ENCODE data around the gene CD109. TPM values are rescaled to one million over a fixed set of nuclear protein-coding genes. Genes with fewer than 3 reads are reported as not detected.

Gene CD109
- total RNA-seq, 1 donor from 2014 or later = 1.2 TPM

- DNase-seq (ENCODE audit: low spot score) = peak; percentile 79
- Mint-ChIP-seq H3K27me3 (ENCODE audit: insufficient read depth, low read depth) (peaks cover 2% of the 10 kb centered on the region), H3K9me3 (no peaks in the 10 kb centered on the region), H3K4me3 (peak overlapping the region; percentile 94), H3K27ac (peak overlapping the region; percentile 46), H3K36me3 (peaks cover 2% of the 10 kb centered on the region), H3K4me1 (peaks cover 11% of the 10 kb centered on the region)
- peak overlapping the region; percentile 97 for H2AFZ ChIP-seq (replicated peaks)
- H3K79me2 ChIP-seq (ENCODE audit: low read depth) = no peaks in the 10 kb centered on the region
- H4K20me1 ChIP-seq (ENCODE audit: low read depth) = no peaks in the 10 kb centered on the region
- peak overlapping the region; percentile 98 for H3K4me2 ChIP-seq
- H3K4me3 ChIP-seq = peak overlapping the region; percentile 77
- no peak overlapping the region for H3K9ac ChIP-seq
- peaks cover 10% of the 10 kb centered on the region for H3K4me1 ChIP-seq
- no peaks in the 10 kb centered on the region for H3K27me3 ChIP-seq
- peak; percentile 36 for TF ChIP-seq CTCF (IDR thresholded peaks at IDR 0.05)
- no peak for TF ChIP-seq EZH2 (IDR thresholded peaks at IDR 0.05)
- peaks cover 17% of the 10 kb centered on the region for H3F3A ChIP-seq (ENCODE audit: low read depth)
- no peaks in the 10 kb centered on the region for H3K36me3 ChIP-seq
- no peaks in the 10 kb centered on the region for H3K9me3 ChIP-seq (ENCODE audit: low read depth)
- no peak overlapping the region for H3K27ac ChIP-seq
Observed at GRCh38 chr6:73652637-73653570, 43.1 kb upstream of the CD109 start.

- Histone ChIP-seq H3K4me3 (peak within 1 kb of the TSS; percentile 77), H3K27ac (no peak within 1 kb of the TSS), H3K4me2 (peak within 1 kb of the TSS; percentile 98), H3K4me1 (peaks cover 10% of the 10 kb centered on the region), H3K9me3 (ENCODE audit: low read depth) (no peaks in the 10 kb centered on the region), H4K20me1 (ENCODE audit: low read depth) (no peaks in the 10 kb centered on the region), H3K79me2 (ENCODE audit: low read depth) (no peaks in the 10 kb centered on the region), H3K27me3 (no peaks in the 10 kb centered on the region), H2AFZ (replicated peaks) (peak within 1 kb of the TSS; percentile 97), H3F3A (ENCODE audit: low read depth) (peaks cover 17% of the 10 kb centered on the region), H3K36me3 (no peaks in the 10 kb centered on the region), H3K9ac (no peak within 1 kb of the TSS)
- Mint-ChIP-seq H3K27ac (peak within 1 kb of the TSS; percentile 87), H3K4me1 (peaks cover 11% of the 10 kb centered on the region), H3K36me3 (peaks cover 2% of the 10 kb centered on the region), H3K27me3 (ENCODE audit: insufficient read depth, low read depth) (peaks cover 2% of the 10 kb centered on the region), H3K4me3 (peak within 1 kb of the TSS; percentile 95), H3K9me3 (no peaks in the 10 kb centered on the region)
- TF ChIP-seq EZH2phosphoT487 (IDR thresholded peaks at IDR 0.05) (no peak), CTCF (IDR thresholded peaks at IDR 0.05) (no peak), EZH2 (IDR thresholded peaks at IDR 0.05) (peak; percentile 40)
- DNase-seq (ENCODE audit: low spot score) = peak; percentile 96
Observed at GRCh38 chr6:73653571-73654424, 42.2 kb upstream of the CD109 start, which contains the start of gene SLC17A5. TSS of gene SLC17A5 (minus strand) at chr6:73653992. CDS start at chr6:73653886, 106 bp downstream.

GRCh38 chr6:73655341-73655917 lies 40.6 kb upstream of the CD109 start:
- Histone ChIP-seq H3K4me3 (no peak overlapping the region), H3K79me2 (ENCODE audit: low read depth) (no peaks in the 10 kb centered on the region), H3K36me3 (no peaks in the 10 kb centered on the region), H3K9me3 (ENCODE audit: low read depth) (no peaks in the 10 kb centered on the region), H3K9ac (no peak overlapping the region), H3K27me3 (no peaks in the 10 kb centered on the region), H3K4me1 (peaks cover 10% of the 10 kb centered on the region), H2AFZ (replicated peaks) (no peak overlapping the region), H3K4me2 (no peak overlapping the region), H3K27ac (no peak overlapping the region), H4K20me1 (ENCODE audit: low read depth) (no peaks in the 10 kb centered on the region), H3F3A (ENCODE audit: low read depth) (peaks cover 17% of the 10 kb centered on the region)
- H3K4me3 Mint-ChIP-seq = peak overlapping the region; percentile 71
- no peak overlapping the region for H3K27ac Mint-ChIP-seq
- H3K36me3 Mint-ChIP-seq = no peaks in the 10 kb centered on the region
- DNase-seq (ENCODE audit: low spot score) = no peak
- H3K9me3 Mint-ChIP-seq = no peaks in the 10 kb centered on the region
- peaks cover 11% of the 10 kb centered on the region for H3K4me1 Mint-ChIP-seq
- TF ChIP-seq CTCF (IDR thresholded peaks at IDR 0.05) (no peak), EZH2phosphoT487 (IDR thresholded peaks at IDR 0.05) (no peak), EZH2 (IDR thresholded peaks at IDR 0.05) (no peak)
- peaks cover 2% of the 10 kb centered on the region for H3K27me3 Mint-ChIP-seq (ENCODE audit: insufficient read depth, low read depth)
